ENCODE results near the gene PDRG1. TPM values are rescaled to one million over a fixed set of nuclear protein-coding genes. Genes with fewer than 3 reads are reported as not detected.

Gene PDRG1
- total RNA-seq, result 10.4 TPM
- polyA plus RNA-seq (ENCODE audit: insufficient read depth, low read depth, low replicate concordance), result 22.5 TPM
- long read RNA-seq, donor 1, transcript PDRG1-201 (5 exons, 1,998 nt), result major isoform, 7 of 7 reads
- long read RNA-seq, donor 1, partial matches to known transcripts, result 0 of 7 reads
- long read RNA-seq, donor 1, other reads (novel, unspliced or antisense), result 0 of 7 reads
- long read RNA-seq, donor 2, transcript PDRG1-201 (5 exons, 1,998 nt), result major isoform, 23 of 23 reads
- long read RNA-seq, donor 2, partial matches to known transcripts, result 0 of 23 reads
- long read RNA-seq, donor 2, other reads (novel, unspliced or antisense), result 0 of 23 reads
- long read RNA-seq, donor 3, transcript PDRG1-201 (5 exons, 1,998 nt), result major isoform, 25 of 25 reads
- long read RNA-seq, donor 3, partial matches to known transcripts, result 0 of 25 reads
- long read RNA-seq, donor 3, other reads (novel, unspliced or antisense), result 0 of 25 reads
- long read RNA-seq, donor 4, transcript PDRG1-201 (5 exons, 1,998 nt), result major isoform, 15 of 15 reads
- long read RNA-seq, donor 4, partial matches to known transcripts, result 0 of 15 reads
- long read RNA-seq, donor 4, other reads (novel, unspliced or antisense), result 0 of 15 reads
- long read RNA-seq, donor 5, partial matches to known transcripts, result 0 of 1 reads
- long read RNA-seq, donor 5, other reads (novel, unspliced or antisense), result 0 of 1 reads
- long read RNA-seq, donor 6, transcript PDRG1-201 (5 exons, 1,998 nt), result major isoform, 22 of 22 reads
- long read RNA-seq, donor 6, partial matches to known transcripts, result 0 of 22 reads
- long read RNA-seq, donor 6, other reads (novel, unspliced or antisense), result 0 of 22 reads
- long read RNA-seq, donor 7, transcript PDRG1-201 (5 exons, 1,998 nt), result major isoform, 11 of 16 reads
- long read RNA-seq, donor 7, partial matches to known transcripts, result 0 of 16 reads
- long read RNA-seq, donor 7, other reads (novel, unspliced or antisense), result 5 of 16 reads
- long read RNA-seq, donor 8, transcript PDRG1-201 (5 exons, 1,998 nt), result major isoform, 11 of 11 reads
- long read RNA-seq, donor 8, partial matches to known transcripts, result 0 of 11 reads
- long read RNA-seq, donor 8, other reads (novel, unspliced or antisense), result 0 of 11 reads
- long read RNA-seq, donor 9, transcript PDRG1-201 (5 exons, 1,998 nt), result major isoform, 11 of 11 reads
- long read RNA-seq, donor 9, partial matches to known transcripts, result 0 of 11 reads
- long read RNA-seq, donor 9, other reads (novel, unspliced or antisense), result 0 of 11 reads
- long read RNA-seq, donor 10, transcript PDRG1-201 (5 exons, 1,998 nt), result major isoform, 10 of 10 reads
- long read RNA-seq, donor 10, partial matches to known transcripts, result 0 of 10 reads
- long read RNA-seq, donor 10, other reads (novel, unspliced or antisense), result 0 of 10 reads

DNA sequence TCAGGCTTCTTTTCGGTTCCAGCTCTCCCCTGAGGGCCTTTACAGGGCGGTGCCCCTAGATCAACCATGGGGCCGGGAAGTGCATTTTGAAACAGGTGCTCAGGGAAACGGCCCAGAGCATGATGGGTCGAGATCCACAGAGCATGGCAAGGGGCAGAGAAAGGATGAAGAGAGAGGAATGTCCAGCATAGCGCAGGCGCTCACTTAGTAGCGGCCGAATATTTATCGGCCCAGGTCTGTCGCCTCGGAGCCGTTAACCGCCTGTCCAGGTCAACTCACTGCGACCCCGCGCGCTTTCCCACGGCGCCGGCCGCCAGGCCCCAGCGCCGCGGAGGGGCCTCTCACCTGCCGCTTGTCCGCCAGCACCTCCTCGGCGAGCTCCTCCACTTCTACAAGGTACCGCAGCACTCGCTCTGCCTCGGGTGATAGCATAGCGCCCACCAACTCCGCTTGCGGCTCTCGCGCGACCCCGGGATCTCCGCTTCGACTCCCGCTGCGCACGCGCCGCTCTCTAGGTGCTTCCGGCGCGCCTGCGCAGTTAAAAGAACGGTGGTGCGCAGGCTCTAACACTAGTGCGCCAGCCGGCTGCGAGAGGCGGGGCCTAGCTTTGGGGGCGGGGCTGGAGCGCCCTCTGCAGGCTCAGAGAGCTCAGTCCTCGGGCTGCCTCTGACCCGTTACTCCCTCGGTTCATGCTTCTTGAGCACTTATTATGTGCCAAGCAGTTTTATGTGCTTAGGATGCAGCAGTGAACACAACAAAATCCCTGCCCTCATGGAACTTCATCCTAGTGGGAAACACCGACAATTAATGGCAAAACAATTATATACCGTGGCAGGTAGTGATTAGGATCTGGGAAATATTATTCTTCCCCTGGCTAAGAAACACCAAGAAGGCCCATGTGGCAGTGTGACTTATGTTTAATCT lies at the start of gene PDRG1:
TSS of gene PDRG1 (minus strand) at position 517 of the 924 bp plus-strand sequence. CDS start at position 432, 85 bp downstream.
- peak within 1 kb of the TSS; percentile 71 to 92 (median 90) for H3K9ac ChIP-seq (ENCODE audit: low read length in 3 of 3)
- DNase-seq (peak; percentile 96 to 99 (median 98)), FAIRE-seq (no peak)
- peak within 1 kb of the TSS in 1 of 2 donors; percentile 52 for H3K27ac ChIP-seq (ENCODE audit: low read depth in 2 of 2, low read length in 2 of 2)
- TF ChIP-seq, protein P1, sequence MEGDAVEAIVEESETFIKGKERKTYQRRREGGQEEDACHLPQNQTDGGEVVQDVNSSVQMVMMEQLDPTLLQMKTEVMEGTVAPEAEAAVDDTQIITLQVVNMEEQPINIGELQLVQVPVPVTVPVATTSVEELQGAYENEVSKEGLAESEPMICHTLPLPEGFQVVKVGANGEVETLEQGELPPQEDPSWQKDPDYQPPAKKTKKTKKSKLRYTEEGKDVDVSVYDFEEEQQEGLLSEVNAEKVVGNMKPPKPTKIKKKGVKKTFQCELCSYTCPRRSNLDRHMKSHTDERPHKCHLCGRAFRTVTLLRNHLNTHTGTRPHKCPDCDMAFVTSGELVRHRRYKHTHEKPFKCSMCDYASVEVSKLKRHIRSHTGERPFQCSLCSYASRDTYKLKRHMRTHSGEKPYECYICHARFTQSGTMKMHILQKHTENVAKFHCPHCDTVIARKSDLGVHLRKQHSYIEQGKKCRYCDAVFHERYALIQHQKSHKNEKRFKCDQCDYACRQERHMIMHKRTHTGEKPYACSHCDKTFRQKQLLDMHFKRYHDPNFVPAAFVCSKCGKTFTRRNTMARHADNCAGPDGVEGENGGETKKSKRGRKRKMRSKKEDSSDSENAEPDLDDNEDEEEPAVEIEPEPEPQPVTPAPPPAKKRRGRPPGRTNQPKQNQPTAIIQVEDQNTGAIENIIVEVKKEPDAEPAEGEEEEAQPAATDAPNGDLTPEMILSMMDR (IDR thresholded peaks at IDR 0.05; ENCODE audit: borderline replicate concordance, extremely low read depth, insufficient read depth), result peak; percentile 94
- intact Hi-C loops (cut with DNase I), result loop anchor here (5.0 to 10.0 kb wide), 2 partner anchors 99 to 127 kb away; no protein-coding TSS in a partner anchor
- peaks cover 12 to 21% (median 13%) of the 10 kb centered on the region in 3 donors for H3K36me3 ChIP-seq (ENCODE audit: control insufficient read depth in 2 of 3, insufficient read depth in 3 of 3, low read length in 3 of 3)
- H3K4me3 ChIP-seq (ENCODE audit: low read length in 3 of 3), result peak within 1 kb of the TSS; percentile 86 to 95 (median 89)
- peaks cover 6 to 11% (median 7%) of the 10 kb centered on the region in 3 donors for H3K4me1 ChIP-seq (ENCODE audit: control insufficient read depth in 2 of 3, insufficient read depth in 2 of 3, low read depth in 1 of 3, low read length in 3 of 3)
- H3K9me3 ChIP-seq (ENCODE audit: control insufficient read depth in 2 of 3, insufficient read depth in 1 of 3, low read length in 3 of 3), result no peaks in the 10 kb centered on the region
- H3K27me3 ChIP-seq (ENCODE audit: control insufficient read depth, insufficient read depth, low read length), result no peaks in the 10 kb centered on the region

DNA sequence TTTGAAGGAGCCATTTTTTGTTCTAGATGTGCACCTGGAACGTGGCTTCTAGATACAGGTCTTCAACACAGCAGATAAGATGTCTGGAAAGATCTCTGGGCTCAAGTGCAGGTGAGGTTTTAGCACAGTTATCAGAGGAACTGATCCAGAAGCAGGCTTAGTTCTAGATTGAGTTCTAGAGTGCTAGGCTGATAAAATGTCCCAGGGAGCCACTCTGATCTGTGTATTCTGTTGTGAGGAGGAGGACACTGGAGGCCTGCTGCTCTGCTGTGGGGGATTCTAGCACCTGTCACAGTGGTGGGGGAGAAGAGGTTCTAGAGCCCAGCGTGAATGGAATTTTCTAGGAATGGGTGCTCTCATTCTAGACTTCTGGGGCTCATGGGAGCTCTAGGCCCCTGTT lies 46.4 kb upstream of the PDRG1 start:
- no peaks in the 10 kb centered on the region for H3K36me3 ChIP-seq (ENCODE audit: control insufficient read depth in 2 of 3, insufficient read depth in 3 of 3, low read length in 3 of 3)
- H3K27me3 ChIP-seq (ENCODE audit: control insufficient read depth, insufficient read depth, low read length), result peaks cover 8% of the 10 kb centered on the region
- FAIRE-seq, result no peak
- H3K9me3 ChIP-seq (ENCODE audit: control insufficient read depth in 2 of 3, insufficient read depth in 1 of 3, low read length in 3 of 3), result no peaks in the 10 kb centered on the region
- intact Hi-C loops (cut with DNase I), result no loop called here
- no peak for DNase-seq
- H3K4me1 ChIP-seq (ENCODE audit: control insufficient read depth in 2 of 3, insufficient read depth in 2 of 3, low read depth in 1 of 3, low read length in 3 of 3), result no peaks in the 10 kb centered on the region
- no peak overlapping the region for H3K4me3 ChIP-seq (ENCODE audit: low read length in 3 of 3)
- H3K27ac ChIP-seq (ENCODE audit: low read depth in 2 of 2, low read length in 2 of 2), result no peak overlapping the region
- TF ChIP-seq, protein P1 (IDR thresholded peaks at IDR 0.05; ENCODE audit: borderline replicate concordance, extremely low read depth, insufficient read depth), result no peak
- no peak overlapping the region for H3K9ac ChIP-seq (ENCODE audit: low read length in 3 of 3)

DNA sequence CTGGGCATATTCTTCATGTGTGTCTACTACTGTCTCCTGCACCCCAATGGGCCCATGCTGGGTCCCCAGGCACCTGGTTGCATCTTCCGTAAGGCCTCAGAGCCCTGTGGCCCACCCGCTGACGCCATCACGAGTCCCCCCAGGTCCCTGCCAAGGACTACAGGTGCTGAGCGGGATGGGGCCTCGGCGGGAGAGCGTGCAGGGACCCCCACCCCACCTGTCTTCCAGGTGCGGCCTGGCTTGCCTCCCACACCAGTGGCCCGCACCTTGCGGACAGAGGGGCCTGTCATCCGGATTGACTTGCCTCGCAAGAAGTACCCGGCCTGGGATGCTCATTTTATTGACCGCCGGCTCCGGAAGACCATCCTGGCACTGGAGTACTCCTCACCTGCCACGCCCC lies 45.1 kb upstream of the PDRG1 start:
- Histone ChIP-seq H3K9ac (ENCODE audit: low read length in 3 of 3) (no peak overlapping the region), H3K4me1 (ENCODE audit: control insufficient read depth in 2 of 3, insufficient read depth in 2 of 3, low read depth in 1 of 3, low read length in 3 of 3) (no peaks in the 10 kb centered on the region), H3K27me3 (ENCODE audit: control insufficient read depth, insufficient read depth, low read length) (peaks cover 8% of the 10 kb centered on the region), H3K36me3 (ENCODE audit: control insufficient read depth in 2 of 3, insufficient read depth in 3 of 3, low read length in 3 of 3) (no peaks in the 10 kb centered on the region), H3K4me3 (ENCODE audit: low read length in 3 of 3) (no peak overlapping the region), H3K27ac (ENCODE audit: low read depth in 2 of 2, low read length in 2 of 2) (no peak overlapping the region), H3K9me3 (ENCODE audit: control insufficient read depth in 2 of 3, insufficient read depth in 1 of 3, low read length in 3 of 3) (no peaks in the 10 kb centered on the region)
- no peak for DNase-seq
- intact Hi-C loops (cut with DNase I), result no loop called here
- TF ChIP-seq, protein P1 (IDR thresholded peaks at IDR 0.05; ENCODE audit: borderline replicate concordance, extremely low read depth, insufficient read depth), result no peak
- no peak for FAIRE-seq

Measured in kidney (tissue), 22 donors.